ENCODE measurements around the gene CAPN1.

Gene CAPN1

DNA sequence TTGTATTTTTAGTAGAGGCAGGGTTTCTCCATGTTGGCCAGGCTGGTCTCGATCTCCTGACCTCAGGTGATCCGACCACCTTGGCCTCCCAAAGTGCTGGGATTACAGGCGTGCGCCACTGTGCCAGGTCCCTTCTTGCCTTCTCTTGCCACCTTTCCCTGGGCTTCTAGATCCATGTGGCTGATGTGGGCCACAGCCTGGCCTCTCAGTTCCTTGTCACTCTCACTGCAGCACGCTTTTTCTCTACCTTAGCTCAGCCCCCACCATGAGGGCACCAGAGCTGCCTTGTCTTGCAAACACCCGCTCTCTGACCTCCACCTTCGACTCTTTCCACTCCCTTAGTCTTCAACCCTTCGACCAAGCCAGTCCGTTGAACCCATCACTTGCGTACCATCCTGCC, 7.5 kb downstream of the CAPN1 start:
- DNase-seq (ENCODE audit: low spot score), result no peak
- FAIRE-seq, result no peak

DNA sequence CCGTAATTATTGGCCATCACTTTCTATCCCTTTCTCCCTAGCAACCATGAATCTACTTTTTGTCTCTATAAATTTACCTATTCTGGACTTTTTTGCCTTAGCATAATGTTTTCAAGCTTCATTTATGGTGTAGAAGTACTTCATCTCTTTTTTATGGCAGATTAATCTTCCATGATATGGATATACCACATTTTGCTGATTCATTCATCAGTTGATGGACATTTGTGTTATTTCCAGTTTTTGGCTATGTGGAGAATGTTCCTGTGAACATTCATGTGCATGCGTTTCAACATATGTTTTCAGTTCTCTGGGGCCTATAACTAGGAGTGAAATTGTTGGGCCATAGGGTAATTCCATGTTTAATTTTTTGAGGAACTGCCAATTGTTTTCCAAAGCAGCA, 12.8 kb downstream of the CAPN1 start:
- DNase-seq (ENCODE audit: low spot score) (no peak), FAIRE-seq (no peak)

DNA sequence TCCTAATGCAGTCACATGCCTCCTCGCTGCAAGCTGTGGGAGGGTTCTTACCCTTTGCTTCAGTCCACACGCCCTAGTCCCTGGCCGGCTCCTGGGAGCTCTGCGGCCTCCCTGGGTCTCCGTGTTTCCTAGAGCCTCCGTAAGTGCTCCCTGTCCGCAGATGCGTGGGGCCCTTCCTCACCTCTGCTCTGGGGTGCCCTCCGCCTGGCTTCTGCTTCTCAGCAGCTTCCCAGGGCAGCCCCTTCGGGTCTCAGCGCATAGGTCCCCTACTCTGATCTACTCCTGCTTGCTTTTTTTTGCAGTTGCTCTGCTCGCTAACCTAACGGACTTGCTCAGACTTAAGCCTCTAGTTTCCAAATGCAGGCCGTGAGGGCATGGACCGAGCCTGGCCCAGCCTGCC, 22.4 kb downstream of the CAPN1 start:
- DNase-seq (ENCODE audit: low spot score) (no peak), FAIRE-seq (no peak)

DNA sequence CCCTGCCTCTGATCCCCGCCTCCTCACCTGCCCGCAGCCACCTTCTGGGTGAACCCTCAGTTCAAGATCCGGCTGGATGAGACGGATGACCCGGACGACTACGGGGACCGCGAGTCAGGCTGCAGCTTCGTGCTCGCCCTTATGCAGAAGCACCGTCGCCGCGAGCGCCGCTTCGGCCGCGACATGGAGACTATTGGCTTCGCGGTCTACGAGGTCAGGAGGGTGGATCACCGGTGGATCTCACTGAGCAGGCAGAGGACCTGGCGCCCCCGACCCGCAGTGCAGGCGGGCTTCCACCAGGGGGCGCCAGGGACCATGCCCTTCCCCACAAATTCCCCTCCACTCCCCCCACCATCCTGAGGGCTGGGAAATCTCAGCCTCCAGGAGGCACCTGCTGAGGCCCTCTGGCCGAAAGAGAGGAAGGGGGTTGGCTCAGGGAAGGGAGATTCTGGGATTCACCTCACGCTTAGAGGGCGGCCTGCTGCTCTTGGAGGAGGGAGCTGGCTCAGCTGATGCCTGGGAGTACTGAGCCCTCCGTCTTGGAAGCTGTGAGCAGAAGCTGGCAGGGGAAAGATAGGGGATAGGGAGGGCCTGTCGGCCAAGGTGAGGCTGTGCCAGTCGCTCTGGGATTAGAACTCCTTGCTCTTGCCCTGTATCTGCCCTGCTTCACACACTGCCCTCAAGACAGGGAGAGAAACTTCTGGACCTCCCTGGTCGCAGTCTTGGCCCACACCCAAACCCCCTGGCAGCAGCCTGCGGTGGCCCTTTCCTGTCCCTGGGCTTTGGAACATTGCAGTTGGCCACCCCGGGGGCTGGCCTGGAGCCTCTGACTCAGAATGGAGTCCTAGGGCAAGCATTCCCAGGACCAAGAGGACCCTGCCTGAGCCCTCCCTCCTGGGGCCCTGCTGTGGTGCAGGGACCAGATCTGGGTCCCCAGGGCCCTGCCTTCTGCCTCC, 23.2 kb downstream of the CAPN1 start:
- DNase-seq (ENCODE audit: low spot score) (no peak), FAIRE-seq (no peak)

DNA sequence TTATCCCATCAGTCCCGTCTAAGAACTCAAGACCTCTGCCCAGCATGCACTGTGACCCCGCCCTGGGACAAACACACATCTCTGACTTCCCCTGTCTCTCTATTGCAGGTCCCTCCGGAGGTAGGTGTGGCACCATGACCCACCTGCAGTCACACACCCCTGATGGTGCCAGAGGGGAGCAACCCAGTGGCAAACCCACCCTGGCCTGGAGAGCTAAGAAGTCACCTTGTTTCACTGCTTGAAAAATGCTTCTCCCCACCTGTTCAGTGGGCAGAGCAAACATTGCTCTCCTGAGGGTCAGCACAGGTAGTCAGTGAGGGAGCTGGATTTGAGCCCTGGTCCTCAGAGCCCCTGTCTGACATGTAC, 23.9 kb downstream of the CAPN1 start:
- no peak for DNase-seq (ENCODE audit: low spot score)
- no peak for FAIRE-seq

DNA sequence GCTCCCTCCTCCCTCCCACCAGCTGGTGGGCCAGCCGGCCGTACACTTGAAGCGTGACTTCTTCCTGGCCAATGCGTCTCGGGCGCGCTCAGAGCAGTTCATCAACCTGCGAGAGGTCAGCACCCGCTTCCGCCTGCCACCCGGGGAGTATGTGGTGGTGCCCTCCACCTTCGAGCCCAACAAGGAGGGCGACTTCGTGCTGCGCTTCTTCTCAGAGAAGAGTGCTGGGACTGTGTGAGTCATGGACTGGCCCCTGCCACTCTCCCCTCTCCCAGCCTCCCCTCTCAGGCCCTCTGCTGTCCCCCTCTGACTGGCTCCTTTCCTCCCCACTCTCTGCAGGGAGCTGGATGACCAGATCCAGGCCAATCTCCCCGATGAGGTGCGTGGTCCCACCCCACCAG, 24.7 kb downstream of the CAPN1 start:
- FAIRE-seq, result no peak
- no peak for DNase-seq (ENCODE audit: low spot score)

DNA sequence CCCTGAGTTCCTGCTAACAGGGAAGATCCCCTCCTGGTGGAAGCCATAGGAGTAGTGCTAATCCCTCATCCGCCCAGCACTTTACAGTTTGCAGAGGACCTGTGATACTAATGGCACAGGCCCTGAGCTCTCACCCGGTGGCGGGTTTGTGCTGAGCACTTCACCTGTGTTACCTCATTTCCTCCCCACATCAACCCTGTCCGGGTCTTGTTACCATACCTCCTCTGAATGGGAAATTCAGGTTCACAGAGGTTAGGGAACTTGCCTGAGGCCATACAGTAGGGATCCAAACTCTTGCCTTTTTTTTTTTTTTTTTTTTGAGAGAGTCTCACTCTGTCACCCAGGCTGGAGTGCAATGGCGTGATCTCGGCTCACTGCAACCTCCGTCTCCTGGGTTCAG, 25.2 kb downstream of the CAPN1 start:
- FAIRE-seq (no peak), DNase-seq (ENCODE audit: low spot score) (no peak)

DNA sequence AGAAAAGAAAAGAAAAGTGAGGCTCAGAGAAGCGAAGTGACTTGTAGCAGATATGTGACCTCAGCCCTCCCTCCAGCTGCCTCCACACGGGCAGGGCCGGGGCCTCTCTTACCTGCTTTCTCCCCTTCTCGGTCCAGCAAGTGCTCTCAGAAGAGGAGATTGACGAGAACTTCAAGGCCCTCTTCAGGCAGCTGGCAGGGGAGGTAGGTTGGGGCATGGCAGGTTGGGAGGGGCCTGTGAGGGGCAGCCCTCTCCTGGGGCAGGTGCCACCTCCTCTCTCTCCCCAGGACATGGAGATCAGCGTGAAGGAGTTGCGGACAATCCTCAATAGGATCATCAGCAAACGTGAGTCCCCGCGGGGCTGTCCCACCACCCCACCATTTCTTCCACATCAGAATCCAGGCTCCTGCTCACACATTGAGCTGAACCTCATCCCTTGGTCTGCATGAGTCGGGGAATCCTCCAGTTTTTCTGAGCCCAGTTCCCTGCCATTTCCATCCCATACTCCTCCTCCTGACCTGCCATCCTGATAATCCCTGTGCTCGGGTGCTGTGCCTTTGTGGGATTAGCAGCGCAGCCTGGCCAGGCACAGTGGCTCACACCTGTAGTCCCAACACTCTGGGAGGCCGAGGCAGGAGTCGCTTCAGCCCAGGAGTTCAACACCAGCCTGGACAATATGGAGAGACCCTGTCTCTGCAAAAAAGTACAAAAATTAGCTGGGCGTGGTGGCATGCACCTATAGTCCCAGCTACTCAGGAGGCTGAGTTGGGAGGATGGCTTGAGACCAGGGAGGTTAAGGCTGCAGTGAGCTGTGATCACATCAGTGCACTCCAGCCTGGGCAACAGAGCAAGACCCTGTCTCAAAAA, 26.4 kb downstream of the CAPN1 start:
- DNase-seq (ENCODE audit: low spot score), result no peak

DNA sequence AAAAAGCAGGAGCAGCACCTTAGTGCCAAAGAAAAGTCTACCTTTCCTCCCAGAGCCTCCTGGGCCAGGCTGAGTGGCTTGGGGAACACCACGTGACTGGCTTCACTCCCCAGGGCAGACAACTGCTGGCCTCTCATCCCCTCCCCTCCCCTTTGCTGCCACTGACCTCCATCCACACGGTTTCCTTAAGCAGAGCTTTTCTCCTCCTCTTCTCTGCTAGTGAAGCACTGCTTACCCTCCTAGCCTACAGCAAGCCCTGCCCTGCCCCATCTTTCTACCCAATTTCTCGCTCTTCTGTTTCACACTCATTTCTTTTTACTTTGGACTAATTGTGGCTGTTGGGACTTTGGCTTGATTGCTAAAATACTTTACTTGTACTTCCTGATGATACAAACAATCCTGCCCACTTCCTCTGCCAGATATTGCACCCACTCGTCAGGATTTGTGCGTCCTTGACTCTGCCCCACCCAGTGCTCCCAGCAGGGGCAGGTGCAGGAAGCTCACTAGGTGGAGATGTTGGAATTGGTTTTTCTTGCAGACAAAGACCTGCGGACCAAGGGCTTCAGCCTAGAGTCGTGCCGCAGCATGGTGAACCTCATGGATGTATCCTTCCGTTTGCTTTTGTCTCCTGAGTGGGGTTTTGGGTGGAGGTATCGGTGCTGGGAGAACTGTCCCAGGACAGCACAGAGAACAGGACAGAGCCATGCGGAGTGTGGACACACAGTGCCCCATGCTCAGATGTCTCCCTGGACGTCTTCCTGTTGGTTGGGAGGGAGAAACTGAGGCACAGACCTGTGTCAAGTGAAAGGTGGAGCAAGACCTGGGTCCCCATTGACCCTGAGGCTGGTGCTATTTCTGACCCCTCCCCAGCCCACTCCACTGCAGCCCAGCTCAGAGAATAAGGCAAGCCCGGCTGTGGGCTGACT, 27.3 kb downstream of the CAPN1 start:
- FAIRE-seq (no peak), DNase-seq (ENCODE audit: low spot score) (no peak)

More for the DNA sequence above, 26.4 kb downstream of the CAPN1 start:
- no peak for FAIRE-seq

DNA sequence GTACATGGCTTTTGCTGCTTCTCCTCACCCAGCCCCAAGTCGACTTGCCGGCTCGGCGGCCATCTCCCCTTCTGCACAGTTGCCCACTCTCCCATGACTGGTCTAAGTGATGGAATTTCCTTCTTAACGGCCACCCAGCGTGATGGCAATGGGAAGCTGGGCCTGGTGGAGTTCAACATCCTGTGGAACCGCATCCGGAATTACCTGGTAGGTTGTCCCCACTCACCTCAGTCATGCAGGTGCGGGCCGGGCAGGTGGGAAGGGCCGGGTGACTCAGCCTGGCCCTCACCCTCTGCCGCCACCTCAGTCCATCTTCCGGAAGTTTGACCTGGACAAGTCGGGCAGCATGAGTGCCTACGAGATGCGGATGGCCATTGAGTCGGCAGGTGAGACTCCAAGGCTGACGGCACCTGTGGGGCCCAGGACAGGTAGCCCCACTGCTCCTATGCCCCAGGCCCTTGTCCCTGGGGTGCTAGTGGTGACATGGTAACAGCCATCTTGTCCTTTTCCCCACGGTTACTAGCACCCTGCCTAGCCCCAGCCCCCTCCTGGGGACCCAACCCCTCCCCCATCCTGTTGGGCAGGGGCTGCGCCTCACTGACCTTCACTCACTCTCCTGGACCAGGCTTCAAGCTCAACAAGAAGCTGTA, 28.1 kb downstream of the CAPN1 start:
- DNase-seq (ENCODE audit: low spot score) (no peak), FAIRE-seq (no peak)

DNA sequence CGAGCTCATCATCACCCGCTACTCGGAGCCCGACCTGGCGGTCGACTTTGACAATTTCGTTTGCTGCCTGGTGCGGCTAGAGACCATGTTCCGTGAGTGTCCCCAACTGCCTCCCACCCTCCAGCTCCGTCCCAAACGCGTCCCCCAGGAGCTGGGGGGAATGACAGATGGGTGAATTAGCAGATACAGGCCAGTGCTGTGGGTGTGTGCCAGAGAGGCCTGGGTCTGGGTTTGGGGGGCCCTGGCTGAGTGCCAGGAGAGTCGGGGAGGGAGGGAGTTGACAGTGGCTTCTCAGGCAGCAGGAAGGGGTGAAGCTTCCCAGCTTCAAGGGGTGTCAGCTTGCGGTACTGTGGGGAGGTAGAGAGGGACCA, 28.6 kb downstream of the CAPN1 start:
- no peak for FAIRE-seq
- DNase-seq (ENCODE audit: low spot score), result no peak

DNA sequence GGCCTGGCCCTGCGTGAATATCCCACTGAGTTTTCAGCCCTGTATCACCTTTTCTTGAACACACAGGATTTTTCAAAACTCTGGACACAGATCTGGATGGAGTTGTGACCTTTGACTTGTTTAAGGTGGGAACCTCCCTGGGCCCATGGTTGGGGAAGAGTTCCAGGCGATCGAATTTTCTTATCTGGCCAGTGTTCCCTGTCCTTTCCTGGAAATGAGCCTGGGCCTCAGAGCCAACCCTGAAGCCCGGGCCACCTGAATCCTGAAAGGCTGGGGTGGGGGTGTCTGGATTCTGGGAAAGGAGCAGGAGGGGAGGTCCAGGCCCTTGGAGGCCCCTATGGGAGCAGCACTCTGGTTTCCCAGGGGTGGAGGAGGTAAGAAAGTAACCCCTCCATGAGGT, 29.0 kb downstream of the CAPN1 start:
- no peak for FAIRE-seq
- no peak for DNase-seq (ENCODE audit: low spot score)

DNA sequence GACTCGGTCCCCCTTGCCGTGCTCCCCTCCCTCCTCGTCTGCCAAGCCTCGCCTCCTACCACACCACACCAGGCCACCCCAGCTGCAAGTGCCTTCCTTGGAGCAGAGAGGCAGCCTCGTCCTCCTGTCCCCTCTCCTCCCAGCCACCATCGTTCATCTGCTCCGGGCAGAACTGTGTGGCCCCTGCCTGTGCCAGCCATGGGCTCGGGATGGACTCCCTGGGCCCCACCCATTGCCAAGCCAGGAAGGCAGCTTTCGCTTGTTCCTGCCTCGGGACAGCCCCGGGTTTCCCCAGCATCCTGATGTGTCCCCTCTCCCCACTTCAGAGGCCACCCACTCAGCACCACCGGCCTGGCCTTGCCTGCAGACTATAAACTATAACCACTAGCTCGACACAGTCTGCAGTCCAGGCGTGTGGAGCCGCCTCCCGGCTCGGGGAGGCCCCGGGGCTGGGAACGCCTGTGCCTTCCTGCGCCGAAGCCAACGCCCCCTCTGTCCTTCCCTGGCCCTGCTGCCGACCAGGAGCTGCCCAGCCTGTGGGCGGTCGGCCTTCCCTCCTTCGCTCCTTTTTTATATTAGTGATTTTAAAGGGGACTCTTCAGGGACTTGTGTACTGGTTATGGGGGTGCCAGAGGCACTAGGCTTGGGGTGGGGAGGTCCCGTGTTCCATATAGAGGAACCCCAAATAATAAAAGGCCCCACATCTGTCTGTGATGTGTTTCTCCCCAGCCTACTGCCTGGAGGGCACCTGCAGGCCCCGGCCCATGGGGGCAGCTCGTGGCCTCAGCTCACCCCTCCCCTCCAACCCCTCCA, 29.8 kb downstream of the CAPN1 start:
- FAIRE-seq (no peak), DNase-seq (ENCODE audit: low spot score) (no peak)

DNA sequence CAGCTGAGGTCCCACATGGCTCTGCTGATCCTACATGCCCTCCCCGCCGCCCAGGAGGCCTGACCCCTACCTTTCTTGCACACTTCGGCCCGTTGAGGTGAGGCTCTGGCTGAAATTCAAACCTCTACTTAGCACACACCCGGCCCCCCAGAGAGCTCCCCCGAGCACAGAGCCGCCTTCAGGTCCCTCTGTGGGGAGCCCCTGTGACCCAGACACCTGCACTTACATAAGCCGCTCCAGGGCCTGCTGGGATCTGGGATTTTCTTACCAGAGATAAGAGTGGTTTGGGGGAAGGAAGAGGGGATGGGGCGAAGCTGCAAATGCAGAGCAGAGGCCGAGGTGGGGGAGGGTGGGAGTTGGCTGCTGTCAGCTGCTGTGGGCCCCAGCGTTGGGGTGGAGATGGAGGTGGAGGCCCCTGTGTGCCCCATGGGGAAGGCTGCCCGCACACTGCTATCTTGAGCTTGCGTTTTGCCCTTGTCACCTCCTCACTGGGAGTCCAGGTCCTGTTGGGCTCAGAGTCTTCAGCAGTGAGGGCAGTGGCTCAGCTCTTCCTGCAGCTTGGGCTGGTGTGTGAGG, 30.6 kb downstream of the CAPN1 start:
- FAIRE-seq (no peak), DNase-seq (ENCODE audit: low spot score) (no peak)

DNA sequence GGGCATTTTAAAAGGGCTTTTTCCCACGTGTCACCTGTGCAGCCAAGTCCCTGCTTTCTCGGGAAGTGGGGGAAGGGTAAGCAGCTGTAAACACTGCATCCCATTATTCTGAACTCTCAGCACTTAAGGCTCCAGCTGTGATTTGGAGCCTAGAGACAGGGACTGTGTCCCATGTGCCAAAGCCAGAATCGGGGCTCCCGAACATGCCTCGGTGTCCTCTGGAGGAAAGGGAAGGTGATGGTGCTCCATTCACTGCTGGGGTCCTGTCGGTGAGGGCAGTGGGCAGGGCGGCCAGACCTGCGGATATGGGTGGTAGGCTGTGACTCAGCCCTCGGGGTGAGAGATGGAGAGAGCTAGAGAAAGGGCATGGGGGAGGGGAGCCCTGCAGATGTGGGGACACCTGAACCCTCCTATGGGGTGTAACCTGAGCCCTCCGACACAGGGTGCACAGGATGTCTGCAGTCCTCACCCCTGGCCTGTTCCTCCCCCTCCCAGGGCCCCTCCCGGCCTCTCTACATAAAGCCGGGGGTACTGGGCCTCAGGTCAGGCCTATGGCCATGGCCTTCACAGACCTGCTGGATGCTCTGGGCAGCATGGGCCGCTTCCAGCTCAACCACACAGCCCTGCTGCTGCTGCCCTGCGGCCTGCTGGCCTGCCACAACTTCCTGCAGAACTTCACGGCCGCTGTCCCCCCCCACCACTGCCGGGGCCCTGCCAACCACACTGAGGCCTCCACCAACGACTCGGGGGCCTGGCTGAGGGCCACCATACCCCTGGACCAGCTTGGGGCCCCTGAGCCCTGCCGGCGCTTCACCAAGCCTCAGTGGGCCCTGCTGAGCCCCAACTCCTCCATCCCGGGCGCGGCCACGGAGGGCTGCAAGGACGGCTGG, 31.8 kb downstream of the CAPN1 start:
- DNase-seq (ENCODE audit: low spot score), result no peak
- no peak for FAIRE-seq

DNA sequence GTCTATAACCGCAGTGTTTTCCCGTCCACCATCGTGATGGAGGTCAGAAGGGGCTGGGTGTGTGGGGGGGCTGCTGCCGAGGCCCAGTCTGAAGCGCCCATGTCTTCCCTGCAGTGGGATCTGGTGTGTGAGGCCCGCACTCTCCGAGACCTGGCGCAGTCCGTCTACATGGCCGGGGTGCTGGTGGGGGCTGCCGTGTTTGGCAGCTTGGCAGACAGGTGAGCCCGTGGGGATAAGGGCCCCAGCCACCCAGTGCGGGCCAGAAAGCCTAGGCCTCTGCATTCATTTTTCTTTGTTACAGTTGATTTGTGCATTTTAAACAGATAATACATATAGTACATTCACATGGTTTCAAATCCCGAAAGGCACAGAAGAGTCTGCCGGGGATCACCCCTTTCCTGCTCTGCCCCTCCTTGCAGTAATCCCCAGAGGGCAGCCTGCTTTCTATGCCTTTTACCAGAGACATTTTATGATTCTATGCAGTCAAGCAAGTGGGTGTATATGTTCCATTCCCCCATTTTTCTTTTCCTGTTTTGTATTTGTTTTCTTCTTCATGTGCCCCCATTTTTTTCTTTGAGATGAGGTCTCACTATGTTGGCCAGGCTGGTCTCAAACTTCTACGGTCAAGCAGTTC, 32.6 kb downstream of the CAPN1 start:
- no peak for DNase-seq (ENCODE audit: low spot score)

DNA sequence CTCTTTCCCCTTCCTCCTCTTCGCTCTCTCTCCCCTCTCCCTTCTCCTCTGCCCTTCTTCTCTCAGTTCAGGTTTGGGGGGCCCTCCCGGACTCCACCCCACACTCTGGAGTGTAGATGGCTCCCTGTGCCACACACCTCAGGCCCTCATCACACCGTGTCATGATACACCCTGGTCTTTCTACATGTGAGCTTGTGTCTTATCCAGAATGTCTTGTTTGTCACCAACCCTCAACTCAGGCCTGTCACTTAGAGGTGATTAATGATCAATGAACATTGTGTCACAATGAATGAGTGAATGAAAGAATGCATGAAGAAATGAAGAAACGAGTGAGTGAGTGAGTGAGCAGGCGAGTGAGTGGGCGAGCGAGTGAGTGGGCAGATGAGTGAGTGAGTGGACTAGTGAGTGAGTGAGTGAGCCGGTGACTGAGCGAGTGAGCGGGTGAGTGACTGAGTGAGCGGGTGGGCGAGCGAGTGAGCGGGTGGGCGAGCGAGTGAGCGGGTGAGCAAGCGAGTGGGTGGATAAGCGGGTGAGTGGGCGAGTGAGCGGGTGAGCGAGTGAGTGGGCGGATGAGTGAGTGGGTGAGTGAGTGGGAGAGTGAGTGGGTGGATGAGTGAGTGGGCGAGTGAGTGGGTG, 33.8 kb downstream of the CAPN1 start:
- DNase-seq (ENCODE audit: low spot score) (no peak), FAIRE-seq (no peak)

More for the DNA sequence above, 32.6 kb downstream of the CAPN1 start:
- FAIRE-seq, result no peak

DNA sequence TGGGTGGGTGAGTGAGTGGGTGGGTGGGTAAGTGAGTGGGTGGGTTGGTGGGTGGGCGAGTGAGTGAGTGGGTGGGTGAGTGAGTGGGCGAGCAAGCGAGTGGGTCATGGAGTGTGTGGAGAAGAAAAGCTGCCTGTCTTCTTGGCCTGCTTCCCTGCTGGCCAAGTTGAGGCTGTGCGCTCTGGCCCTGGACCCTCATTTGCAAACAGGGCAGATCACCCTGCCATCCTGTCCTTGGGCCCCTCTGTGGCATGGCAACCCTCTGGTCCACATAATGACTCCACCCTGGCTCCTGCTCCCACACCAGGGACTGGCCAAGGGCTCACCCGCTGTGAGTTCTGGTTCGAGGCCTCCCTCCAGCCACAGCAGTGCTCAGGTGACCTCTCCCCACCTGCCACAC, 35.1 kb downstream of the CAPN1 start:
- FAIRE-seq (no peak), DNase-seq (ENCODE audit: low spot score) (no peak)
